ENCODE data around the gene OXSM. TPM values are rescaled to one million over a fixed set of nuclear protein-coding genes. Genes with fewer than 3 reads are reported as not detected.

Gene OXSM
- total and polyA plus RNA-seq, 4 donors: 8.0 to 15.5 (median 10.1) TPM

- Histone ChIP-seq H3K9ac (ENCODE audit: insufficient read depth in 1 of 2, low read length in 2 of 2) (no peak overlapping the region), H3K27me3 (ENCODE audit: control insufficient read depth in 3 of 3, insufficient read depth in 3 of 3, low read length in 2 of 3) (no peaks in the 10 kb centered on the region), H3K36me3 (ENCODE audit: control insufficient read depth in 4 of 4, insufficient read depth in 4 of 4, low read length in 4 of 4) (peaks cover 7 to 14% (median 10%) of the 10 kb centered on the region in 4 donors), H3K4me3 (no peak overlapping the region), H3K27ac (ENCODE audit: low read depth in 1 of 2, low read length in 1 of 2) (no peak overlapping the region), H3K9me3 (ENCODE audit: control insufficient read depth in 4 of 4, insufficient read depth in 3 of 4, low read length in 3 of 4) (no peaks in the 10 kb centered on the region), H3K4me1 (ENCODE audit: control insufficient read depth in 5 of 5, insufficient read depth in 5 of 5, low read length in 5 of 5) (peaks cover 0 to 14% (median 8%) of the 10 kb centered on the region in 5 donors)
- DNase-seq: no peak
- ATAC-seq (ENCODE audit: insufficient read depth, low FRiP score): no peak
- 81 to 83% methylated on average over 11 of the region's 11 CpGs for WGBS, 2 donors
- TF ChIP-seq CTCF (IDR thresholded peaks at IDR 0.05; ENCODE audit: control extremely low read depth, extremely low read depth): no peak
These were observed 8.6 kb upstream of the OXSM start for GRCh38 chr3:25781145-25781757.

DNA sequence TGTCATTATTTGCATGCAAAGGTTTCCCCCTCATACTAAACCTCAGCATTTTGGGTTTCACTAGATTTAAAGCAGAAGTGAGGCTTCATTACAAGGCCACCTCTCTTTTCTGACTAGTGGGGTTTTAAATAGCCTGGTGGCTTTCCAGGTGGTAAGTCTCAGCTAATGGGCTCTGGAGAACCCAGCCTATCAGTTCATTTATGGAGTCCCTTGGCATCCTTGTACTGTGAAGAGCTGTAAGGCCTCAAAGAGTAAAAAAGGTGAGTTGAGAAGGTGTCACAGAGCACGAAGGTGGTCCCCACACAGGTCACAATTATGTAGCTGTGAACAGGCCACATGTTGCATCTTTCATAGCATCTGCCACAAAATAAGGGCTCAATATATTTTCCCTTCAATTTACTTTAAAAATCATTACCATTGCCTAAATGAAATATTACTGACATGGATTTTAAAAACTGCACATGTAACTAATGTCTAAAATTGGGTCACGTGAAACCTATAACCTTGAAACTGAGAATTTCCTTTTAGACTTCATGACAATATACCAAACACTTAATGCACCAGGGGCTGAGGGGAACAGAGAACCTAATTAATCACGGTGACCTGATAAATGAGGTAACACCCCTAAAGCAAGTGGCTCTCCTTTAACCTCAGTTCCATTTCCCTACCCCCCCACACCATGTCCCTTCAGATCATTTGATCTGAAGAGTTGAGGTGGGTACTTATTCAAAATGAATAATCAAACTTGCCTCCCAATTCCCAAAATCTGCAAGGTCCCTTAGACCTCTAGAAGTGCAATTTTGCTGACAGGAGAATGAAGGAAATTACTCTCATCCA is 7.9 kb upstream of the OXSM start:
- H3K4me1 ChIP-seq (ENCODE audit: control insufficient read depth in 5 of 5, insufficient read depth in 5 of 5, low read length in 5 of 5): peaks cover 0 to 14% (median 8%) of the 10 kb centered on the region in 5 donors
- no peak overlapping the region for H3K4me3 ChIP-seq
- no peak for ATAC-seq (ENCODE audit: insufficient read depth, low FRiP score)
- peaks cover 5 to 7% (median 6%) of the 10 kb centered on the region in 4 donors for H3K36me3 ChIP-seq (ENCODE audit: control insufficient read depth in 4 of 4, insufficient read depth in 4 of 4, low read length in 4 of 4)
- no peak for TF ChIP-seq CTCF (IDR thresholded peaks at IDR 0.05; ENCODE audit: control extremely low read depth, extremely low read depth)
- H3K9ac ChIP-seq (ENCODE audit: insufficient read depth in 1 of 2, low read length in 2 of 2): peak overlapping the region in 1 of 2 donors; percentile 51
- DNase-seq: no peak
- H3K27me3 ChIP-seq (ENCODE audit: control insufficient read depth in 3 of 3, insufficient read depth in 3 of 3, low read length in 2 of 3): no peaks in the 10 kb centered on the region
- 52% methylated on average over 3 of the region's 3 CpGs for WGBS, 2 donors
- no peak overlapping the region for H3K27ac ChIP-seq (ENCODE audit: low read depth in 1 of 2, low read length in 1 of 2)
- no peaks in the 10 kb centered on the region for H3K9me3 ChIP-seq (ENCODE audit: control insufficient read depth in 4 of 4, insufficient read depth in 3 of 4, low read length in 3 of 4)

GRCh38 chr3:25782636-25782937 is 7.3 kb upstream of the OXSM start:
- Histone ChIP-seq H3K4me3 (peak overlapping the region; percentile 95), H3K36me3 (ENCODE audit: control insufficient read depth in 4 of 4, insufficient read depth in 4 of 4, low read length in 4 of 4) (peaks cover under 1 to 4% (median 1%) of the 10 kb centered on the region in 4 donors), H3K27me3 (ENCODE audit: control insufficient read depth in 3 of 3, insufficient read depth in 3 of 3, low read length in 2 of 3) (no peaks in the 10 kb centered on the region), H3K9ac (ENCODE audit: insufficient read depth in 1 of 2, low read length in 2 of 2) (peak overlapping the region; percentile 61 to 89), H3K4me1 (ENCODE audit: control insufficient read depth in 5 of 5, insufficient read depth in 5 of 5, low read length in 5 of 5) (peaks cover 0 to 14% (median 9%) of the 10 kb centered on the region in 5 donors), H3K9me3 (ENCODE audit: control insufficient read depth in 4 of 4, insufficient read depth in 3 of 4, low read length in 3 of 4) (no peaks in the 10 kb centered on the region), H3K27ac (ENCODE audit: low read depth in 1 of 2, low read length in 1 of 2) (peak overlapping the region; percentile 93 to 97)
- TF ChIP-seq CTCF (IDR thresholded peaks at IDR 0.05; ENCODE audit: control extremely low read depth, extremely low read depth): no peak
- WGBS, 2 donors: 0% methylated on average over 14 of the region's 14 CpGs
- ATAC-seq (ENCODE audit: insufficient read depth, low FRiP score): no peak
- DNase-seq: no peak

All from lung (tissue), 12 donors.